WERI-Rb-1 (cell line): ENCODE data around the gene ARL6.

ENCODE experiments used
- DNase-seq: peaks from one replicate; pipeline ENCODE4 v3.0.0-alpha.2; 2020
- H3K27ac ChIP-seq: fragments of 250-450 bp; sonication (Bioruptor Pico); 2 replicates; pipeline ENCODE4 v1.5.1; 2020; ENCODE audit warnings: mild to moderate bottlenecking, moderate library complexity
- H3K27me3 ChIP-seq: fragments of 250-450 bp; sonication (Bioruptor Pico); 2 replicates; pipeline ENCODE4 v1.5.1; 2021; ENCODE audit warnings: mild to moderate bottlenecking, low read depth, moderate library complexity; ENCODE audit not compliant: insufficient read depth, severe bottlenecking
- H3K36me3 ChIP-seq: fragments of 250-450 bp; sonication (Bioruptor Pico); 2 replicates; pipeline ENCODE4 v1.5.1; 2020; ENCODE audit warnings: mild to moderate bottlenecking, moderate library complexity
- H3K4me3 ChIP-seq: 2 replicates; pipeline ENCODE4 v1.5.1; 2011; ENCODE audit warnings: low read depth, mild to moderate bottlenecking, control low read depth, low read length
- H3K9me3 ChIP-seq: fragments of 250-450 bp; sonication (Bioruptor Pico); 2 replicates; pipeline ENCODE4 v1.5.1; 2021; ENCODE audit warnings: mild to moderate bottlenecking, moderate library complexity; ENCODE audit not compliant: severe bottlenecking
- TF ChIP-seq, protein P1 (sequence below): IDR thresholded peaks from 2 replicates; pipeline ENCODE4 v1.5.1; 2011; ENCODE audit warnings: low read depth, mild to moderate bottlenecking, control low read depth, inconsistent platforms, low read length

ARL6 gene

DNA sequence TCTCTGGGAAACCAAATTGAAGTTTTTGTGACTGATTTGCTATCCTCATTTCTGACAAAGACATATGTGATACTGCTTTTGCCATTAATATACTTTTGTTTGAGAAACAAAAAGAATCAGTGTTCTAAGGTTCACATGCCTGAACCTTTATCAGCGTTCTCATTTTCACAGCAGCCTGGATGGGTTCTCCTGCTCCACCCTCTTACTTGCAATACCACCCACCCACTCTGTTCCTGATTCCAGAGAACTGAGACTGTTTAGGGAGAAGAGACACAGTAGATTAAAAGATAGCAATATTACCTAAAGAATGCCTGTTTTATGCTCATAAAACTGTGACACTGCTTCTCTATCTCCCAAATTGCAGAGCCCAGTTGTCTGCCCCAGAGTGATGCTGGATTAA lies 25.8 kb upstream of the ARL6 start:
- Histone ChIP-seq H3K27me3 (no peaks in the 10 kb centered on the region), H3K4me3 (no peak overlapping the region)
- TF ChIP-seq, protein P1, sequence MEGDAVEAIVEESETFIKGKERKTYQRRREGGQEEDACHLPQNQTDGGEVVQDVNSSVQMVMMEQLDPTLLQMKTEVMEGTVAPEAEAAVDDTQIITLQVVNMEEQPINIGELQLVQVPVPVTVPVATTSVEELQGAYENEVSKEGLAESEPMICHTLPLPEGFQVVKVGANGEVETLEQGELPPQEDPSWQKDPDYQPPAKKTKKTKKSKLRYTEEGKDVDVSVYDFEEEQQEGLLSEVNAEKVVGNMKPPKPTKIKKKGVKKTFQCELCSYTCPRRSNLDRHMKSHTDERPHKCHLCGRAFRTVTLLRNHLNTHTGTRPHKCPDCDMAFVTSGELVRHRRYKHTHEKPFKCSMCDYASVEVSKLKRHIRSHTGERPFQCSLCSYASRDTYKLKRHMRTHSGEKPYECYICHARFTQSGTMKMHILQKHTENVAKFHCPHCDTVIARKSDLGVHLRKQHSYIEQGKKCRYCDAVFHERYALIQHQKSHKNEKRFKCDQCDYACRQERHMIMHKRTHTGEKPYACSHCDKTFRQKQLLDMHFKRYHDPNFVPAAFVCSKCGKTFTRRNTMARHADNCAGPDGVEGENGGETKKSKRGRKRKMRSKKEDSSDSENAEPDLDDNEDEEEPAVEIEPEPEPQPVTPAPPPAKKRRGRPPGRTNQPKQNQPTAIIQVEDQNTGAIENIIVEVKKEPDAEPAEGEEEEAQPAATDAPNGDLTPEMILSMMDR = no peak

DNA sequence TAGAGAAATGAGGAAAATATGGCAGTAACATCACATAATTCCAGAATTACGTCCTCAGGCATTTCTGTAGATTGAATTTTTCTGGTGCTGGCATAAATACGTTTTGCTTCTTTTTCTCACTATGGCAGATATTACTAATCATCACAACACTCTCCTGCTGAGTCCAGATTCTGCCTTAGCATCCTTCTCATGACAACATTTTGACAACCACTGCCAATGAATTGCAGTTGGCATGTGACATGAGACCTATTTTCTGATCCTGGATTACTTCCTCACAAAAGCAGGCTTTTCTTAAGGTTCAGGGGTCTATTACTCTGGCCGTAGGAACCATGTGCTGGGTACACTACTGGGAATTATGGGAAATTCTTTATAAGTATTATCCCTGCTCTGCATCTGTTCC lies 22.5 kb upstream of the ARL6 start:
- Histone ChIP-seq H3K9me3 (no peaks in the 10 kb centered on the region), H3K36me3 (no peaks in the 10 kb centered on the region), H3K27ac (no peak overlapping the region), H3K4me3 (no peak overlapping the region), H3K27me3 (no peaks in the 10 kb centered on the region)
- no peak for DNase-seq
- TF ChIP-seq, protein P1 = no peak

More for the DNA sequence above, 25.8 kb upstream of the ARL6 start:
- no peak overlapping the region for H3K27ac ChIP-seq
- H3K9me3 ChIP-seq = no peaks in the 10 kb centered on the region
- H3K36me3 ChIP-seq = no peaks in the 10 kb centered on the region
- no peak for DNase-seq

DNA sequence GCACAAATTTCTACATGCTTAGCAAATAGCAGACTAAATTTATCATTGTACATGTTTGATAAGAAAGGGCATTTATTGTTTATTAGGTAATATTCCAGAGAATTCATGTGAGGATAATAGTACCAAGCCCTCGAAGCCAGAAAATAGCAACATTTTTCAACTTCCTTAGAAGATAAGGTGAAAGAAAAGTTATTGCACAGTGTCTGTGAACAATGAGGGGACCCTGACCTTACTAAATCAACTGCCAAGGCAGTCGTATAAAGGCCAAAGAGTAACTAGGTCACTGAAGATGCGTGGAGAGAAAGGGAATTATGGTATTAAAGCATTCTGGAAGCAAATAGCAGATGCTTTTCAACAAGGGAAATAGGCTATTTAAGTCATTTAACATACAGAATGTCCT lies 20.3 kb upstream of the ARL6 start:
- no peaks in the 10 kb centered on the region for H3K9me3 ChIP-seq
- DNase-seq = no peak
- H3K27ac ChIP-seq = no peak overlapping the region
- no peak overlapping the region for H3K4me3 ChIP-seq
- H3K36me3 ChIP-seq = no peaks in the 10 kb centered on the region
- TF ChIP-seq, protein P1 = no peak
- no peaks in the 10 kb centered on the region for H3K27me3 ChIP-seq

DNA sequence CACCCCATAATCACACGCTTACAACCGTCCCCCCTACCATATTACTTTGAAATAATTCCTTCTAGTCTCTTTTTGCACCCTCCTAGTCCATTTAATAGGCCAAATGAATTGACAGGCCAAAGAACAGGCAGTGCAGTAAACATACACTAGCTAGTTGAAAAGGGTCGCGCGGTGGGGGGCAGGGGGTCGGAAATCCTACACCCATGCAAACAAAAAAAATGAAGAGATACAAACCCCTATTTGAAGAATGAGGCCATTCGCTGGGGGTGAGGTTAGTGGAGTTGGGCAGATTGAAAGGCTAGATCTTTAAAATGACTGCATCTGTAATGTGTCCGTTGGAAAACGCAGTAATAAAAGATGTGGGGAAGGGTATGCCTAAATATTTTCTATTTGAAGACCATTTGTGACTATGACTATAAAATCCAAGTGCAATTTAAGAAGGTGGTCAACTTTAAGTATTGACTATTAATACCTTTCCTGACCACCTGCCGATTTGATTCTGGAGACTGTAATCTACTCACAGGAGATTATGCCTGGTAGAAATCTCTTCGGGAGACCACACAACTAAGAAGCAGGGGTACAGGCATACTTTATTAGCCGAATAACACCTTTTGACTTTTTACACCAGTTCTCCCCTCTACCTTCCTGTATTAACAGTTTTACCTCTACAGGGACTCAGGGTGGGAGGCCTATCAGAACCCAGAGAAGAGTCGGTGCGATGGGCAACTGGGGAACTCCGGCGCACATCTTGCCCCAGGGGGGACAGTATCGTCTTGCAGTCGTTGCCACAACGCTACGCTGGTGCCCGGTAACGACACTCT lies 762 bp upstream of the ARL6 start:
- H3K27ac ChIP-seq = peak overlapping the region; percentile 88
- H3K4me3 ChIP-seq = peak overlapping the region; percentile 79
- peak; percentile 10 for DNase-seq
- no peaks in the 10 kb centered on the region for H3K27me3 ChIP-seq
- peaks cover 7% of the 10 kb centered on the region for H3K36me3 ChIP-seq
- TF ChIP-seq, protein P1 = no peak
- H3K9me3 ChIP-seq = no peaks in the 10 kb centered on the region

DNA sequence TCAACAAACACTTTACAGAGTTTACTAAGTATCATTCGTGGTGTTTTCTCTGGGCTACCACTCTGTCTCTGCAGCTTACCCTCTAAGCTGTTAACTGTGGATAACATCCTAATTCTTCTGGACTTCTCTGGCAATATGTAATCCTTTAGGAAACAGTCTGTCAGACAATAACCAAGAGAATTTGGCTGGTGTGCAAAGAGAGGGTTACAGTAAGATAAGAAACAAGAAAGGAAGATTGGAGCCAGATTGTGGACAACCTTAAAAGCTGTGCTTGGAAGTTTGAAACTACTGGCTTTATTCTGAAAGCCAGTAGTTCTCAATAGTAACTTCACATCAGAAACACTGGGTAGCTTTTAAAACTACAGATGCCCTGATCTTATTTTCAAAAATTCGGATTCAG lies 778 bp downstream of the ARL6 start:
- no peaks in the 10 kb centered on the region for H3K27me3 ChIP-seq
- H3K27ac ChIP-seq = peak overlapping the region; percentile 88
- TF ChIP-seq, protein P1 = no peak
- H3K9me3 ChIP-seq = peaks cover under 1% of the 10 kb centered on the region
- no peak for DNase-seq
- H3K36me3 ChIP-seq = peaks cover 22% of the 10 kb centered on the region
- peak overlapping the region; percentile 79 for H3K4me3 ChIP-seq

DNA sequence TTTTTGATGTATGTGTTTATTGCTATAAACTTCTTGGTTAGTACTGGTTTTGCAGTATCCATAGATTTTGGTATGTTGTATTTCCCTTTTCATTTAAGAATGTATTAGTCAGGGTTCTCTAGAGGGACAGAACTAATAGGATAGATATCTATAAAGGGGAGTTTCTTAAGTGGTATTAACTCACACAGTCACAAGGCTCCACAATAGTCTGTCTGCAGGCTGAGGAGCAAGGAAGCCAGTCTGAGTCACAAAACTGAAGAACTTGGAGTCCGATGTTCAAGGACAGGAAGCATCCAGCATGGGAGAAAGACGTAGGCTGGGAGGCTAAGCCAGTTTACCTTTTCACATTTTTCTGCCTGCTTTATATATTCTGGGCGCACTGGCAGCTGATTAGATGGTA lies 8.4 kb downstream of the ARL6 start:
- no peak overlapping the region for H3K4me3 ChIP-seq
- H3K9me3 ChIP-seq = peaks cover 10% of the 10 kb centered on the region
- TF ChIP-seq, protein P1 = no peak
- no peaks in the 10 kb centered on the region for H3K27me3 ChIP-seq
- no peak for DNase-seq
- H3K27ac ChIP-seq = no peak overlapping the region
- H3K36me3 ChIP-seq = peaks cover 49% of the 10 kb centered on the region
